Measurements from ENCODE around the gene LCP2. TPM values are rescaled to one million over a fixed set of nuclear protein-coding genes. Genes with fewer than 3 reads are reported as not detected.

LCP2 gene
- total and polyA plus RNA-seq, 2 donors (not counting 1 experiment from before 2014, with no cell fraction given) = 11.7 to 13.9 TPM

- H3K9ac ChIP-seq (ENCODE audit: low read length) = no peak overlapping the region
- H3K36me3 ChIP-seq (replicated peaks in 1 of 2; ENCODE audit: control extremely low read depth in 1 of 2, control insufficient read depth in 1 of 2, extremely low read depth in 1 of 2, insufficient read depth in 2 of 2, low read length in 1 of 2) = no peaks in the 10 kb centered on the region
- WGBS (ENCODE audit: insufficient coverage) = 46% methylated on average over 3 of the region's 4 CpGs
- peaks cover 5 to 12% of the 10 kb centered on the region in 2 donors for H3K4me1 ChIP-seq (ENCODE audit: control insufficient read depth in 2 of 2, insufficient read depth in 2 of 2, low read length in 2 of 2)
- peak; percentile 75 for DNase-seq
- H4K20me1 ChIP-seq (ENCODE audit: control insufficient read depth, insufficient read depth, low read length, poor library complexity, severe bottlenecking) = no peaks in the 10 kb centered on the region
- H3K27ac Mint-ChIP-seq = no peak overlapping the region
- H2AFZ ChIP-seq (ENCODE audit: insufficient read depth, low read depth, low read length, poor library complexity, severe bottlenecking) = no peak overlapping the region
- no peak overlapping the region for H3K27ac ChIP-seq (ENCODE audit: low read length in 2 of 2)
- intact Hi-C loops (cut with micrococcal nuclease) = loop anchor here (1.0 kb wide), 5 partner anchors 8 to 113 kb away; no protein-coding TSS in a partner anchor
- H3K4me3 ChIP-seq (ENCODE audit: control extremely low read depth in 1 of 5, extremely low read depth in 1 of 5, insufficient read depth in 1 of 5, low read depth in 2 of 5, low read length in 4 of 5) = no peak overlapping the region
- peaks cover 0 to 13% (median 5%) of the 10 kb centered on the region in 3 donors for H3K9me3 ChIP-seq (ENCODE audit: control extremely low read depth in 1 of 3, control insufficient read depth in 2 of 3, insufficient read depth in 1 of 3, low read length in 2 of 3)
- TF ChIP-seq EZH2 (IDR thresholded peaks at IDR 0.05; ENCODE audit: borderline replicate concordance, insufficient read depth, low read depth, low read length, poor library complexity, severe bottlenecking) = no peak
- peak; percentile 70 for TF ChIP-seq CTCF (IDR thresholded peaks at IDR 0.05)
- no peak overlapping the region for H3K4me3 Mint-ChIP-seq
- H3K4me1 Mint-ChIP-seq = peaks cover 18% of the 10 kb centered on the region
- peak; percentile 95 for ATAC-seq (ENCODE audit: low read depth)
- ChIA-PET CTCF (interaction anchor here (0.6 to 8.0 kb wide), 32 partner anchors 9 to 237 kb away, joined by 3 to 218 read pairs (median 5); partner anchors contain the start of genes C5orf58 and LCP2), POLR2A (interaction anchor here (0.7 to 1.1 kb wide), 3 partner anchors 46 to 64 kb away, joined by 3 to 5 read pairs (median 3); no protein-coding TSS in a partner anchor)
- no peaks in the 10 kb centered on the region for H3K79me2 ChIP-seq (ENCODE audit: control insufficient read depth, insufficient read depth, low read length)
- peaks cover 9% of the 10 kb centered on the region for H3K27me3 Mint-ChIP-seq
- no peak overlapping the region for H3K4me2 ChIP-seq (replicated peaks; ENCODE audit: low read depth, low read length, poor library complexity, severe bottlenecking)
- H3K9me3 Mint-ChIP-seq (ENCODE audit: insufficient read depth) = no peaks in the 10 kb centered on the region
- no peaks in the 10 kb centered on the region for H3K27me3 ChIP-seq (replicated peaks in 1 of 4; ENCODE audit: control extremely low read depth in 1 of 4, control insufficient read depth in 3 of 4, insufficient read depth in 4 of 4, low read length in 3 of 4)
Measured at GRCh38 chr5:170338933-170339779, 41.6 kb upstream of the LCP2 start.

GRCh38 chr5:170338291-170338690 is 40.7 kb upstream of the LCP2 start:
- Mint-ChIP-seq H3K27ac (no peak overlapping the region), H3K27me3 (peaks cover 1% of the 10 kb centered on the region), H3K9me3 (ENCODE audit: insufficient read depth) (no peaks in the 10 kb centered on the region), H3K4me1 (peaks cover 26% of the 10 kb centered on the region), H3K4me3 (no peak overlapping the region)
- POLR2A ChIA-PET = interaction anchor here (1.0 to 1.1 kb wide), 2 partner anchors 45 to 60 kb away, joined by 3 to 5 read pairs; no protein-coding TSS in a partner anchor
- peaks cover 0 to 13% (median 5%) of the 10 kb centered on the region in 3 donors for H3K9me3 ChIP-seq (ENCODE audit: control extremely low read depth in 1 of 3, control insufficient read depth in 2 of 3, insufficient read depth in 1 of 3, low read length in 2 of 3)
- H4K20me1 ChIP-seq (ENCODE audit: control insufficient read depth, insufficient read depth, low read length, poor library complexity, severe bottlenecking) = no peaks in the 10 kb centered on the region
- H3K79me2 ChIP-seq (ENCODE audit: control insufficient read depth, insufficient read depth, low read length) = no peaks in the 10 kb centered on the region
- no CpG with 5 or more reads among the region's 4 CpGs for WGBS (ENCODE audit: insufficient coverage)
- H3K9ac ChIP-seq (ENCODE audit: low read length) = no peak overlapping the region
- H3K4me1 ChIP-seq (ENCODE audit: control insufficient read depth in 2 of 2, insufficient read depth in 2 of 2, low read length in 2 of 2) = peaks cover 9 to 18% of the 10 kb centered on the region in 2 donors
- H2AFZ ChIP-seq (ENCODE audit: insufficient read depth, low read depth, low read length, poor library complexity, severe bottlenecking) = no peak overlapping the region
- no peaks in the 10 kb centered on the region for H3K27me3 ChIP-seq (replicated peaks in 1 of 4; ENCODE audit: control extremely low read depth in 1 of 4, control insufficient read depth in 3 of 4, insufficient read depth in 4 of 4, low read length in 3 of 4)
- no peak overlapping the region for H3K4me3 ChIP-seq (ENCODE audit: control extremely low read depth in 1 of 5, extremely low read depth in 1 of 5, insufficient read depth in 1 of 5, low read depth in 2 of 5, low read length in 4 of 5)
- CTCF ChIA-PET = interaction anchor here (0.6 to 8.0 kb wide), 28 partner anchors 10 to 237 kb away, joined by 3 to 218 read pairs (median 6); partner anchors contain the start of gene LCP2
- H3K4me2 ChIP-seq (replicated peaks; ENCODE audit: low read depth, low read length, poor library complexity, severe bottlenecking) = no peak overlapping the region
- intact Hi-C loops (cut with micrococcal nuclease) = no loop called here
- ATAC-seq (ENCODE audit: low read depth) = no peak
- no peaks in the 10 kb centered on the region for H3K36me3 ChIP-seq (replicated peaks in 1 of 2; ENCODE audit: control extremely low read depth in 1 of 2, control insufficient read depth in 1 of 2, extremely low read depth in 1 of 2, insufficient read depth in 2 of 2, low read length in 1 of 2)
- TF ChIP-seq EZH2 (IDR thresholded peaks at IDR 0.05; ENCODE audit: borderline replicate concordance, insufficient read depth, low read depth, low read length, poor library complexity, severe bottlenecking) = no peak
- no peak for TF ChIP-seq CTCF (IDR thresholded peaks at IDR 0.05)
- no peak overlapping the region for H3K27ac ChIP-seq (ENCODE audit: low read length in 2 of 2)
- no peak for DNase-seq

Measured in B cell (primary cell).